H1 (cell line): ENCODE measurements around the gene RANBP9.

Experiments used
- CBX8 ChIP-seq: fragments of 300-800, 300-1000 bp; sonication (generic); IDR thresholded peaks from 2 replicates; pipeline ENCODE4 v1.7.1; 2016; ENCODE audit warnings: low read depth, low read length, borderline replicate concordance
- CREB1 ChIP-seq: IDR thresholded peaks from 2 replicates; pipeline ENCODE4 v1.6.1; 2012; ENCODE audit warnings: inconsistent platforms
- EZH2 ChIP-seq: fragments of 200-600 bp; sonication (generic); IDR thresholded peaks from 2 replicates; pipeline ENCODE4 v1.7.1; 2012; ENCODE audit warnings: low read depth, mild to moderate bottlenecking, moderate library complexity, low read length, inconsistent platforms; ENCODE audit not compliant: severe bottlenecking
- GTF2F1 ChIP-seq: IDR thresholded peaks from 2 replicates; pipeline ENCODE4 v1.6.1; 2012; ENCODE audit warnings: low read depth, low read length, improper control_type of control experiment, borderline replicate concordance
- MAFK ChIP-seq: IDR thresholded peaks from 2 replicates; pipeline ENCODE4 v1.6.1; 2012; ENCODE audit warnings: low read depth, mild to moderate bottlenecking, improper control_type of control experiment, low read length
- POLR2A ChIP-seq, 2 experiments: IDR thresholded peaks; 1 replicate in 1 of 2; 2 replicates in 1 of 2; pipeline ENCODE4 v1.6.1; 2011; ENCODE audit warnings: low read depth in 2 of 2, low read length in 2 of 2, mild to moderate bottlenecking in 2 of 2; ENCODE audit errors: control extremely low read depth in 1 of 2
- POLR2AphosphoS5 ChIP-seq: IDR thresholded peaks from 2 replicates; pipeline ENCODE4 v1.6.1; 2011; ENCODE audit warnings: low read depth, low read length
- RBBP5 ChIP-seq: IDR thresholded peaks from 2 replicates; pipeline ENCODE4 v1.7.1; 2012; ENCODE audit warnings: low read depth, mild to moderate bottlenecking, inconsistent platforms, low read length, moderate library complexity, borderline replicate concordance
- RFX5 ChIP-seq: IDR thresholded peaks from 2 replicates; pipeline ENCODE4 v1.6.1; 2011; ENCODE audit warnings: low read depth, low read length, improper control_type of control experiment, borderline replicate concordance
- TCF12 ChIP-seq: IDR thresholded peaks from 2 replicates; pipeline ENCODE4 v1.6.1; 2011; ENCODE audit warnings: low read depth, mild to moderate bottlenecking, low read length
- TF ChIP-seq, protein P1 (sequence below), 3 experiments: IDR thresholded peaks; 1 replicate in 2 of 3; 2 replicates in 1 of 3; pipeline versions ENCODE4 v1.5.1 to v1.6.1; 2011; ENCODE audit warnings: low read length in 3 of 3, mild to moderate bottlenecking in 3 of 3, inconsistent platforms in 2 of 3, low read depth in 1 of 3, moderate library complexity in 1 of 3; ENCODE audit not compliant: insufficient read depth in 1 of 3; ENCODE audit errors: control extremely low read depth in 1 of 3
- TF ChIP-seq, protein P2 (sequence below): IDR thresholded peaks from 2 replicates; pipeline ENCODE4 v1.6.1; 2011; ENCODE audit warnings: low read depth, mild to moderate bottlenecking, low read length; ENCODE audit not compliant: insufficient read depth

DNA sequence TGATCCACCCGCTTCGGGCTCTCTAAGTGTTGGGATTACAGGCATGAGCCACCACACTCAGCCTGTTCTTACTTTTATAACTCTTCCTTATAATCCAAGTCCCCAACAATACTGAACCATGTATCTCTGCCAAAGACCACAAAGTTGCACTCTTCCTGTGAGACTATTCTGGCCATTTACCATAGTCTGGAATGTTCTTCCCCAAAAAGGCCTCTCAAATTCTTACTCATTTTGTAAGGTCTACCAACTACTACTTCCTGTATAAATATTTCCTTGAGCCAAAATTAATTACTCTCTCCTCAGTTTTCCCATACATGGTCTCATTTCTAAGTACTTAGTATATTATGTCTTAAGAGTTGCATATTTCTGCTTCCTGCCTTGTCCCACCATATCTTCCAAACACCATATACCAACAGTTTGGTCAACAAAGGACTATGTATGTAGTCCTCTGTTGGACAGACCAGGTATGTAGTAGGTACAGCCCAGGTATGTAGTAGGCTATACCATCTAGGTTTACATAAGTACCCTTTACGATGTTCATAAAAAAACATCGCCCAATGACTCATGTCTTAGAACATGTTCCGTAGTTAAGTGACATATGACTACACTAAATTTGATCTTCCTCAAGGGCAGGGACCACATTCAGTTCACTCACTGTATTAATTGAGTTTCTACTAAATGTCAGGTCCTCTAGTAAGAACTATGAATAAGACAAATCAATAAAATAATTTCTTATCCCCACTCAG, 22.0 kb downstream of the RANBP9 start:
- TF ChIP-seq, protein P1, sequence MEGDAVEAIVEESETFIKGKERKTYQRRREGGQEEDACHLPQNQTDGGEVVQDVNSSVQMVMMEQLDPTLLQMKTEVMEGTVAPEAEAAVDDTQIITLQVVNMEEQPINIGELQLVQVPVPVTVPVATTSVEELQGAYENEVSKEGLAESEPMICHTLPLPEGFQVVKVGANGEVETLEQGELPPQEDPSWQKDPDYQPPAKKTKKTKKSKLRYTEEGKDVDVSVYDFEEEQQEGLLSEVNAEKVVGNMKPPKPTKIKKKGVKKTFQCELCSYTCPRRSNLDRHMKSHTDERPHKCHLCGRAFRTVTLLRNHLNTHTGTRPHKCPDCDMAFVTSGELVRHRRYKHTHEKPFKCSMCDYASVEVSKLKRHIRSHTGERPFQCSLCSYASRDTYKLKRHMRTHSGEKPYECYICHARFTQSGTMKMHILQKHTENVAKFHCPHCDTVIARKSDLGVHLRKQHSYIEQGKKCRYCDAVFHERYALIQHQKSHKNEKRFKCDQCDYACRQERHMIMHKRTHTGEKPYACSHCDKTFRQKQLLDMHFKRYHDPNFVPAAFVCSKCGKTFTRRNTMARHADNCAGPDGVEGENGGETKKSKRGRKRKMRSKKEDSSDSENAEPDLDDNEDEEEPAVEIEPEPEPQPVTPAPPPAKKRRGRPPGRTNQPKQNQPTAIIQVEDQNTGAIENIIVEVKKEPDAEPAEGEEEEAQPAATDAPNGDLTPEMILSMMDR (IDR thresholded peaks at IDR 0.05; ENCODE audit: control extremely low read depth in 1 of 3, insufficient read depth in 1 of 3, low read depth in 1 of 3, low read length in 3 of 3), result no peak
- TF ChIP-seq CREB1, result no peak
- no peak for TF ChIP-seq RFX5
- TF ChIP-seq TCF12, result no peak
- no peak for TF ChIP-seq POLR2AphosphoS5
- no peak for TF ChIP-seq POLR2A (IDR thresholded peaks at IDR 0.05; ENCODE audit: control extremely low read depth in 1 of 2, low read depth in 2 of 2, low read length in 2 of 2)
- no peak for TF ChIP-seq CBX8
- TF ChIP-seq RBBP5, result no peak
- no peak for TF ChIP-seq EZH2
- TF ChIP-seq, protein P2, sequence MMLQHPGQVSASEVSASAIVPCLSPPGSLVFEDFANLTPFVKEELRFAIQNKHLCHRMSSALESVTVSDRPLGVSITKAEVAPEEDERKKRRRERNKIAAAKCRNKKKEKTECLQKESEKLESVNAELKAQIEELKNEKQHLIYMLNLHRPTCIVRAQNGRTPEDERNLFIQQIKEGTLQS, result no peak
- no peak for TF ChIP-seq MAFK
- TF ChIP-seq GTF2F1, result no peak
